DMS 273 treated with DMSO at 0.1 percent for 48 hours (cell line): ENCODE measurements around the gene ABI1.

ENCODE experiments used
- DNase-seq: peaks from one replicate; lab custom pipeline; 2025; lab: John Stamatoyannopoulos, UW

The ABI1 gene

DNA sequence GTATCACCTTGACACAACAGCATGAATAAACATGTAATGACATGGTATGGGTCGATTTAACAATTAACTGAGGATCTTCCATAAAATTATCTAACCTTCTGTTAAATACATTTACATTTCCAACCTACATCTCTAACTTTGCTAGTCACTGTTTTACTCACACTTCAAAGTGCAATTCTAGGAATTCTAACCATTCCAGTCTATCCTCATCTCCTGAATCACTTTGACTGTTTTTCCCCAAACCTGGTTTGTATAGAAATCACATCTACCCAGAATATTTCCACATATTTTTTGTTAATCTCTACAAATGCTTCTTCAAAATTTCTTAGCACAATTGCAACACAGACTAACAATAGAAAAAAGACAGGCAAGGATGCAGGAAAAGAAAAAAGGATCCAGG, 6.2 kb downstream of the ABI1 start:
- DNase-seq: no peak

GRCh38 chr10:26844396-26844975, 16.3 kb downstream of the ABI1 start:
- DNase-seq: no peak

- DNase-seq: no peak
Observed at GRCh38 chr10:26843736-26844135, 17.0 kb downstream of the ABI1 start.

DNA sequence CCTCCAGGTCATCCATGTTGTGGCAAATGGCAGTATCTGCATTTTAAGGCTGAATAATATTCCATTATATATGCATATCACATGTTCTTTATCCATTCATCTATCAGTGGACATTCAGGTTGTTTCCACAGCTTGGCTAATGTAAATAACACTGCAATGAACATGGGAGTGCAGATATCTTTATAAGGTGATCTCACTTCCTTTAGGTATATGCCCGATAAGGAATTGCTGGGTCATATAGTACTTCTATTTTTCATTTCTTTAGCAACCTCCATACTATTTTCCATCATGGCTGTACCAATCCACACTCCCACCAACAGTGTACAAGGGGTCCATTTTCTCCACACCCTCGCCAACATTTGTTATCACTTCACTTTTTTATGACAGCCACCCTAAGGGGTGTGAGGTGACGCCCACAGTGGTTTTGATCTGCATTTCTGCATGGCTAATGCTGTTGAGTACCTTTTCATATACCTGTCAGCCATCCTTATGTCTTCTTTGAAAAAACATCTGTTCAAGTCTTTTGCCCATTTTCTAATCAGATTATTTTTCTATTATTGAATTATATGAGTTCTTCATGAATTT, 18.9 kb downstream of the ABI1 start:
- DNase-seq: no peak

- DNase-seq: no peak
Observed at GRCh38 chr10:26840938-26841732, 19.6 kb downstream of the ABI1 start.

DNA sequence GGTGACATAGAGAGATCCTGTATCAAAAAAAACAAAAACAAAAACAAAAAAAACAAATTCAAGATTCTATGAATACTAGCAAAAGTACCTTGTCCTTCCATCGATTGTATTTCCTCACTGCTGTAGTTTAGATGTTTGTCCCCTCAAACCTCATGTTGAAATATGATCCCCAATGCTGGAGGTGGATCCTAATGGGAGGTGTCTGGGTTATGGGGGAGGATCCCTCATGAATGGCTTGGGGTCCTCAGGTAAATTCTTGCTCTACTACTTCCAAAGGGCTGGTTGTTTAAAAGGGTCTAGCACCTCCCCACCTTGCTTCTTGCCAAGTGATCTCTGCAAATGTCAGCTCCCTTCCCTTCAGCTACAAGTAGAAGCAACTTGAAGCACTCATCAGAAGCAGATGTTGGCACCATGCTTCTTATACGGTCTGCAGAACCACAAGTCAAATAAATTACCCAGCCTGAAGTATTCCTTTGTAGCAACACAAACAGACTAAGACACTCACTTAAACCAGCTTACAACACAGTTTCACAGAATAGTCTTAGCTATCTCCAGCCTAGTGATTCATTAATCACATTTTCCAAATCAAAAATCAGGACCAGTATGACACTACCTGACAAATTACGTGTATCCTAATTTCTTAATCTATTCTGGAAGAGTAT, 20.7 kb downstream of the ABI1 start:
- DNase-seq: no peak

DNA sequence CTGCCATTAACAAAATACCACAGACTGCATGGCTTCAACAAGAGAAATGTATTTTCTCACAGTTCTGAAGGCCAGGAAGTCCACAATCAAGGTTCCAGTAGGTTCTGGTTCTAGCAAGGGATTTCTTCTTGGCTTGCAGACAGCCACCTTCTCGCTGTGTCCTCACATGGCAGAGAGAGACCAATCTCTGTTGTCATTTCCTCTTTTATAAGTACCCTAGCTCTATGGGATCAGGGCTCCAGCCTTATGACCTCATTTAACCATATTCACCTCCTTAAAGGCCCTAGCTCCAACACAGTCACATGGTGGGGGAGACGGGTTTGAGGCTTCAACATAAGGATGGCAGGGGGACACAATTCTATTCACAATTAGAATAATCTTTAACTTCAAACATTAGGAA, 23.6 kb downstream of the ABI1 start:
- DNase-seq: no peak

GRCh38 chr10:26835025-26835424, 25.7 kb downstream of the ABI1 start:
- DNase-seq: no peak

DNA sequence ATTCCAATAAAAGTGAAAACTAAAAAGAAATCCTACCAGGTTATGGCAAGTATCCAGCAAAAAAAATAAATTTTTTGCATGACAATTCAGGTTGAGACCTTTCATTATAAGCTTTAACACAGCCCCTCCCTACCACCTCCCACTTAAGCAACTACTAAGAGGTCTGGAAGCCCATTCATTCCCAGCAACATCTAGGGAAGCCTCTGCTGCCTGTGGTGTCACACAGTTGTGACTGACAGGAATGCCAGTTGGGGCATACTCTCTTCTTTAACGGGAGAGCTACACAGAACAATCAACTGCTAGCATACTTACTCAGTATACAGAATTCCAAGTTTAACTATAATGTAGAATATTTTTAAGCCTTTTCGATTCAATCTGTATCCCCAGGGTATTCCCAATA, 27.8 kb downstream of the ABI1 start:
- no peak for DNase-seq

- DNase-seq: no peak
Observed at GRCh38 chr10:26831936-26832335, 28.8 kb downstream of the ABI1 start.

DNA sequence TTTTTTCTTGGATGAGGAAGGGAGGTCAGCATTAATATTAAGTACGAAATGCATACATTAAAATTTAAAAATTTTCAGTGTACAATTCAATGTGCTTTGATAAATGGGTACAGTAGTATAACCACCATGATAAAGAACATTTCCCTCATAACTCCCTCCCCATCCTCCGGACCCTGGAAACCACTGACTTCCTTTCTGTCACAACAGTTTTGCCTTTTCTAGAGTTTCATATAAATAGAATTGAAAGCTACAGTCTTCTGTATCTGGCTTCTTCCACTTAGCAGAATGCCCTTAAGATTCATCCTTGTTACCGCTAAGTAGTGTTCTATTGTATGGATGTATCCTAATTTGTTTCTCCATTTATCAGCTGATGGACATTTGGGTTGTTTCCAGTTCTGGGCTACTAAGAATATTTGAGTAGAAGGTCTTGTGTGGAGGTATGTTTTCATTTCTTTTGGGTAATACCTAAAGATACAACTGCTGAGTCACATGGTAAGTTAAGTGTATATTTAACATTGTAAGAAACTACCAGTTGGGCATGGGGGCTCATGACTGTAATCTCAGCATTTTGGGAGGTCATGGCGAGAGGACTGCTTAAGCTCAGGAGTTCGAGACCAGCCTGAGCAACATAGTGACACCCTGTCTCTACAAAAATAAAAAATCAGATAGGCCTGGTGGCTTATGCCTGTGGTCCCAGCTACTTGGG, 30.8 kb downstream of the ABI1 start:
- no peak for DNase-seq

DNA sequence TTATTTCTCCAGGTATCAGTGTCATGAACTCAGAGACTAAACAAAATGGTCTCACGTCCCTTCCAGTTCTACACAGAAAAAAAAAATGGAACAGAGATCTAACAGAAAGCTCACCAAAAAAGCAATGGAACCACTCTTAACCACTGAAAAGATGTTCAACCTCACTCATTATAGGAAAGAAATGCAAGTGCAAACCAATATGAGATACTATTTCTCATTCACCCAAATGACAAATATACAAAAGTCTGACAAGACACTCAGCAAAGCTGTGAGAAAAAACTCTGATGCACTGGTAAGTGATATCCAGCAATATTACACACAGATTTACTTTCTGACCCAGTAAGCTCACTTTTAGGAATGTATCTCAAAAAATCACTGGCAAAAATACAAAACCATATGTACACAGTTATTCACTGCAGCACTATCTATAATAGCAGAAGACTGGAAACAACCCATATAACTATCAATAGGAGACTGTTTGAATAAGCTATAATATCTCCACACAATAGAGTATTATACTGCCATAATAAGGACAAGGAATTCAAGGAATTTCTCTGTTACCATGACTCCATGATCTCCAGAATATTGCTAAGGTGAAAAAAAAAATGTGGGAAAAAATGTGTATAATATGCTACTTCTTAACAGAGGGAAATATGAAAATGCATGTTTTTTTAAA, 36.6 kb downstream of the ABI1 start:
- no peak for DNase-seq

GRCh38 chr10:26821699-26822570, 38.8 kb downstream of the ABI1 start:
- DNase-seq: no peak

DNA sequence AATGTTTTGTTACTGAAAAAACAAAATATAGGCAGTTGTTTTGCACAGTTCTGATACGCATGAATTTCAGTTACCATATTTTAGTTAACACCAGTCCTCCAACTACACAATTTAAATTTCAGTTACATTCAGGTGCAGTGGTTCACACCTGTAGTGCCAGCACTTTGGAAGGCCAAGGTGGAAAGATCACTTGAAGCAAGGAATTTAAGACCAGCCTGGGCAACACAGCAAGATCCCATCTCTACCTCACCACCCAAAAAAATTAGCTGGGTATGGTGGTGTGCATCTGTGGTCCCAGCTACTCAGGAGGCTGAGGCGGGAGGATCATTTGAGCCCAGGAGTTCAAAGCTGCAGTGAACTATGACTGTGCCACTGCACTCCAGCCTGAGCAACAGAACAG, 45.3 kb downstream of the ABI1 start:
- DNase-seq: no peak

DNA sequence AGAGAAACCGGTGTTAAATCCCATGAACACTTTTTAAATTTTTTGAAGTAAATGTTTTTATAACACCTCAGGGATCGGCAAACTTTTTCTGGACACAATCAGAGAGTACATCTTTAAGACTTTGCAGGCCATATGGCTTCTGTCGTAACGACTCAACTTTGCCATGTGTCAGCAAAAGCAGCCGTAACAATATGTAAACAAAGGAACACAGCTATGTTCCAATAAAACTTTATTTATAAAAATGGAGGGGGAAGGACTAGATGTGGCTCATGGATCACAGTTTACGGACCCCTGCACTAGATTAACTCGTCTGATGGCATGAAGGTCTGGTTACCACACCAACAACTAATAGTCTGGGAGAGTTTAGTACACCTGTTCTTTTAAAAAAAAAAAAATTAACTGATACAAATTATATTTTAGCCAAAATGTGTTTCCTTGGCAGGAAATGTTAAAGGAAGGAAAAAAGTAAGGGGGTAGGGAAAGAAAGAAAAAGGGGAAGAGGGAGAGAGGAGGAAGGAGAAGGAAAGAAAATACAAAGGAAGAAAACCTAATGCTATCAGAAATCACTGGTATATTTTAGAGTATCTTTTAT, 50.2 kb downstream of the ABI1 start:
- peak; percentile 19 for DNase-seq

- no peak for DNase-seq
Observed at GRCh38 chr10:26809973-26810372, 50.8 kb downstream of the ABI1 start.

- no peak for DNase-seq
Observed at GRCh38 chr10:26807532-26807931, 53.2 kb downstream of the ABI1 start.

DNA sequence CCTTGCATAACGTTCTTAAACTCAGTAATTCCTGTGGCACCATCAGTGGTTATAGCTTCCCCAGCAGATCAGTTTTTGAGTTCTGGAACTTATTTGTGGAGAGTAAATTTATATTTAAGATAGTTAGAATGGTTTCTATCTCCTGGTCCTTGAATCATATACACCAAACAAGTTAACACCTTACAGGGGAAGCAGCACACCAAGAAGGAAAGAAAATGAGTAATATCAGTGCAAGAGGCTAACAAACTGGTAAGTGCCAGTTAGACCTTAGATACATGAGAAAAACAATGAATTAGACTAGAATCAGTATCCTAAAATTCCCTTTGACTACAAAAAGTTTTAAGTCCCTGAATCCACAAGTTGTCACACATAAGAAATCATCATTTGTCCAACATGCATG, 54.2 kb downstream of the ABI1 start:
- no peak for DNase-seq

DNA sequence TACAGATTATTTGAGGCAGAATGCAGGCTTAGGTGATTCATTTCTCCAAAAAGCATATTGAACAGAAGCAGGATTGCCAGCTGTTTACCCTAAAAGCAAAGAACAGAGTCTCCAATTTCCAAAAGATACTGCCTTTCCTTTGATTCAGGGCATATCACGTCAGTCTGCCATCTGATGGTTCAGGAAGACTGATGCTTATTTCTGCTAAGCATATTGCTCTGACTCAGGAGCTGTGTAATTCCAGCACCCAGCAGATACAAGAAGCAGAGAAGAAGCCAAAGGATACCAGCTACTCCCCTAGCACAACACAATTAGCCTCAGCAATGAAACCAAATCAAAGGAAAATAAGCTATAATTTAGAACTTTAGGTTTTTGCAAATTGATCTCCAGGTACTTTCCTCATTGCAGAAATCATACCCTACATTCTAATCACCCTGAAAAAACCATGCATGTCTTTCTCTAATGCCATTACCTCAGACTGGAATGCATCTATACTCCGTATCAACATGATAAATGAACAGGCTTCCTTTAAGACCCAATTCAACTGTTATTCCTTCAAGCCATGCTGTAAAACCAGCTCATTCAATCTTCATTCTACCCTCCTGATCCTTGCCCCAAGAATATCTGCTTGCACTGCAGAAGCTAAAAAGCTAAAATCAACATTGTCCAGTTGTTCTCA, 55.1 kb downstream of the ABI1 start:
- no peak for DNase-seq
